ENCODE data around the gene UBASH3A.

DNA sequence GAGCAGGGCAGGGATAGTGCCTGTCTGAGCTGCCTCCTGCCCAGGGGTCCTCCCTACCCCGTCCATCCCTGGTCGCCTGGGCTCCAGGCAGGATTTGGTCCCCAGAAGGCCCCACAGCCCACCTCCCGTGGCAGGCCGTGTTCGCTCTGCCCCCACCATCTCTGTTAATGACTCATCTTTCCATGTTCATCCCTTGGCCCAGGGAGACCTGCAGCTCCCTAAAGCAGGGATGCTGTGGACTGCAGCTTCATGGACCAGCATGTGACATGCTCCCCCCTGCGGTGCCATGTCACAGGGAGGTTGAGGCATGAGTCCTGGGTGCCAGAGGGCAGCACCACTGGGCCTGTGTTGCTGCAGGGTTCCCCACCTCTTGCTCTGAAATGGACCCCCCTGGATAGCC, 26.8 kb downstream of the UBASH3A start:
- TF ChIP-seq POLR2A (IDR thresholded peaks at IDR 0.05) (no peak), EP300 (IDR thresholded peaks at IDR 0.05) (no peak)
- TF ChIP-seq, protein P1, sequence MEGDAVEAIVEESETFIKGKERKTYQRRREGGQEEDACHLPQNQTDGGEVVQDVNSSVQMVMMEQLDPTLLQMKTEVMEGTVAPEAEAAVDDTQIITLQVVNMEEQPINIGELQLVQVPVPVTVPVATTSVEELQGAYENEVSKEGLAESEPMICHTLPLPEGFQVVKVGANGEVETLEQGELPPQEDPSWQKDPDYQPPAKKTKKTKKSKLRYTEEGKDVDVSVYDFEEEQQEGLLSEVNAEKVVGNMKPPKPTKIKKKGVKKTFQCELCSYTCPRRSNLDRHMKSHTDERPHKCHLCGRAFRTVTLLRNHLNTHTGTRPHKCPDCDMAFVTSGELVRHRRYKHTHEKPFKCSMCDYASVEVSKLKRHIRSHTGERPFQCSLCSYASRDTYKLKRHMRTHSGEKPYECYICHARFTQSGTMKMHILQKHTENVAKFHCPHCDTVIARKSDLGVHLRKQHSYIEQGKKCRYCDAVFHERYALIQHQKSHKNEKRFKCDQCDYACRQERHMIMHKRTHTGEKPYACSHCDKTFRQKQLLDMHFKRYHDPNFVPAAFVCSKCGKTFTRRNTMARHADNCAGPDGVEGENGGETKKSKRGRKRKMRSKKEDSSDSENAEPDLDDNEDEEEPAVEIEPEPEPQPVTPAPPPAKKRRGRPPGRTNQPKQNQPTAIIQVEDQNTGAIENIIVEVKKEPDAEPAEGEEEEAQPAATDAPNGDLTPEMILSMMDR (IDR thresholded peaks at IDR 0.05): no peak
